GM18861 (cell line): ENCODE data around the gene KCNC1.

Source experiments
- ATAC-seq: cut with Tn5 transposase; IDR thresholded peaks from one replicate; pipeline ENCODE4 v1.9.1; 2021; ENCODE audit not compliant: unreplicated experiment

KCNC1 gene

DNA sequence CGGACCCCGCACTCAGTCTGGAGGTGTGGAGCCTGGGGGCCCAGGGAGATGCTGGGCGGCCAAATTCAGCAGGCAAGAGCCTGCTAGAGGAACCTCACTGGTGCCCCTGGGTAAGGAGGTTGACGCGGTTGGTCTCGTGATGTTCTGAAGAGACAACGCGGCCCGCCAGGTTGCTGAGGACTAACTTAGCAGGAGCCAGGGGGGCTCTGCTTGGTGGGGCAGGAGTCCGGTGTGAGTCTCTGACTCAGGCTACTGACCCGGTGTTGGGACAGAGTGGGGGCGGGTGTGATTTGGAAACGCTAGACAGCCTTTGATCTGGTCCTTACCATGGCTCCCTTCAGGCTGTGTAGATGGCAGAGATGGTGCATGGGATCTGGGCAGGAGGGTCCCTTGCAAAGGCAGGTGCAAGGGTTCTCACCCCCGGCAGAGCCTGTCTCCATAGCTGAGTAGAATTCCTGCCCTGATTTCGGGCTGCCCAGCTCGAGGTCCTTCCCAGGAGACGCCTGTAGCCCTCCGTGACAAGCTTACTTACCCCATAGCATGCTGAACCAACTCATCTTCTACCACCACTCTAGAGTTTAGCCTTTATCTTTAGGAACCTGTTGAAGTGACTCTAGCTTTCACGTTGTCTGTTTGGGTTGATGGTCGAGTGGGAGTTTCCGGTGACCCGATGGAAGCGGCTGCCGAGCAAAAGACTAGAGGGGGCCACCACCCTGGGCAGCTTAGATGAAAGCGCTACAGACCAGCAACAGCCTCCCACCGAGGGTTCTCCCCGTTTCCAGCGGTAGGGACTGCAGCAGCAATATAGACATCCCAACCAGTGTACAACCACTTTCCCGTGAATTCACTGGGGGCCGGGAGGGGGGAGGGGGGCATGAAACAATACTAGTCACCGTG, 38.4 kb downstream of the KCNC1 start:
- ATAC-seq, result no peak

DNA sequence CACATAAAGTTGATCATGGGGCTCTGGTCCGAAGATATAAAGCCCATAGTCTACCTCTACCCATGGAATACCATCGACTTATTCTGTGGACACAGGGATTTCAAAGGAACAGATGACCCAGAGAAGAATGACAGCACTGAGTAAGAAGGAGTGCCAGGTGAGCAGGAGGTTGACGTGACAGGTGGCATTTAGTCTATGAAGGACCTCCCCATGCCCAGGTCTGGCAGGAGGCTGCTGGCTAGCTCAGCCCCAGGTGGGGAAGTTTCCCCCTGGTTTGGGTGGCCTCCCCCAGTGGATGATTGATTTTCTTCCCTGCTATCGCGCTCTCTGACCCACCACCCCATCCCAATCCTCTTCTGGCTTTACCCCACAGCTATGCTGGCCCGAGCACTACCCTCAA, 39.1 kb downstream of the KCNC1 start:
- ATAC-seq, result no peak

DNA sequence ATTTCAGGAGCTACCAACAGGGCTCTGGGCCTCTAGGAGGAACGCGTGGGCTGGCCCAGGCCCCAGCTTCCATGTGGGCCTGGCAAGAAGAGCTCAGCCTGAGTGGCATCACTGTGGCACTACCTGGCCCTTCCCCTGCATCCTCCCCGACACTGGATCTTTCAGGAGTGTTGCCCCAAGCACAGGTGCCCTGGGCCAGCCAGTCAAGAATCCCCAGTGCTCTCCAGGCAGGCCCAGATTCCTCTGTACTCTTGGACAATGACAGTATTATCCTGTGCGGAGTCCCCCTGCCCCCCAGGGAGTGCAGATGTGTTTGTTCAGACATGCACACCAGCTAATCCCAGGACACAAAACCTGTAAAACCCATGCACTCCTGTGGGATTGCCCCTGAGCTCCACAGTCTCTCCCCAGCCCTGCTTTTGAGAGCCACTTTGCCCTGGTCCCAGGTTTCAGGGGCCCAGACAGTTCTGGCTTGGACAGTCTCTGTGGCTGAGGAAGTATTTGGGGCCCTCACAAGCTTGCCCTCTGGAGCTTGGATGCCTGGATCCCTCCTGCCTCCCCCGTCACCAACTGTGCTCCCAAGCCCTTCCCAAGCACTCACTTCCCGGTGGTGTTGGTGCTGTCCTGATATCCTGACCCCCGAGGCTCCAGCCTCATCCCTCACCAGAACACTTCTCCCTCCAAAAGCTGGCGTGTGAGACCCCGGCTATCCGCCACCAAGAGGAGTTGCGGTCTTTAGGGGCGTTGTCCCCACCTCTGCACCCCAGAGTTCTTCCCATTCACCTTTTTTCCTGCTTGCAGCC, 39.9 kb downstream of the KCNC1 start:
- no peak for ATAC-seq

DNA sequence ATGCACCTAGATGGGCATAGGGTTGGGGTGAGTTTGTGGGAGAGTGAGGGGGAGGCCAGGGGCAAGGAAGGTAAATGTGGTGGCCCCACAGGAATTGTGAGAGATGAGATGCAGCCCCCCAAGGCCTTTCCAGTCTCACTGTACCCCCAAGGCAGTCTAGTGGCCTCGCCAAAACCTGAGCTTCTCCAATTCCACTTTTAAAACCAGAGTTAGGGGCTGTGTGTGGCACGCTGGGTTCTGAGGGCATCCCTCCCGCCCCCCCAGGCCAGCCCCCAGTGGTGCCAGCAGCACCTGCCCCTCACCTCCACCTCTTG, 40.4 kb downstream of the KCNC1 start:
- no peak for ATAC-seq

DNA sequence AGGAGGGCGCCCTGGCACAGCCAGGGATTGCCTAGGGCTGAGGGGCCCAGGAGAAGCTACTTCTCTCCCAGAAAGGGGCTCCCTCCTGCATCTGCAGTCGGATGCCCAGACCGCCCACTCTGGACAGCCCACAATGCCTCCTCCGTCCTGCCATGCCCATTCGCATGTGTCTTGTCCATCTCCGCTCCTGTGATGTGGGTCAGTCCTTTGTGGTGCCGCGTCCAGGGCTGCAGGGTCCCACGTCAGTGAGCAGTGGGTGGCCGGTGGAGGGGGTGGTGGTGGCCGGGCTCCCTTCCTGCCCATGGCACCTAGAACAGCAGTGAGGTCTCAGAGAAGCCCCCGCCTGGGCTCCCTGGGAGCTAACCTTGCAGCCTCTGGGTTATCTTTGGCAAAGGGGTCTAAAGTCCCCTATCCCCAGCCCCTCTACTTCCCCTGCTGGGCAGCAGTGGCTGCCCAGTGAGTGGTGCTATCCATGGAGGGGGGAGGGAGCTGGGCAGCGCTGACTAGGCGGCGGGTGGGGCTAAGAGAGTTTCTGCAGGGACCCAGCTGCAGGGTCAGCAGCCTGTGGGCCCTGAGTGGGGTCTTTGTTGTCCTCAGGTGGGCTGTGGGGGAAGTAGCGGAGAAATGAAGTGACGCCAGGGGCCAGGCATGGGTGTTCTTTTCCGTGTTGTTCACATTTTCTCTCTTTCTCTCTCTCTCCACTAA, 41.1 kb downstream of the KCNC1 start:
- no peak for ATAC-seq

DNA sequence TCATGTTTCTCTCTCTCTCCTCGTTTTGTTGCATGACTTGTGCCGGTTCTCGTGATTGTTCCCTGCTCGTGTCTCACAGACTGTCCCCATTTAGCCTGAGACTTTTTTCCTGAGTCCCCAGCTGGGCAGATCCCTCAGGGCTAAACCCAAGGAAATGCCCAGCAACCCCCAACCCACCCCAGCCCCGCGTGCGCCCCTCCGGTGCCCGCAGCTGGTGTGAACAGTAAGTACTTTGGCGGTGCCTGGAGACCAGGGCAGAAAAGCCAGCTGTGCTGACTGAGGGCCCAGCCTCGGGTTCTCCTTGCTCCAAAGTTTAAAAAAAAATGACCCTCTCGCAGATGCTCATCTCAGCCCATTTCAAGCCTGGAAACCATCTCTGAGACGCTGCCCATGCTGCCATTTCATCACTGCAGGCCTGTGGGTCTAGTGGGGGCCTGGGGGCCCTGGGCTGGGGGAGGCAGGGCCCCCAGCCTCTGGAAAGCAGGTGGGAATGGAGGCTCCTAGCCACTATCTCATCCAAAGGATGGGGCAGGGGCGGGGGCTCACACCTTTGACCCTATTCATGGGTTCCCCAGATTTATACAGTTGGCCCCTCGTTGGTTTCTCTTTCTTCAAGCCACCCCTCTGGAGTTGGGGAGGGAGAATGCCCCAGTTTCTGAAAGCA, 41.8 kb downstream of the KCNC1 start:
- no peak for ATAC-seq

DNA sequence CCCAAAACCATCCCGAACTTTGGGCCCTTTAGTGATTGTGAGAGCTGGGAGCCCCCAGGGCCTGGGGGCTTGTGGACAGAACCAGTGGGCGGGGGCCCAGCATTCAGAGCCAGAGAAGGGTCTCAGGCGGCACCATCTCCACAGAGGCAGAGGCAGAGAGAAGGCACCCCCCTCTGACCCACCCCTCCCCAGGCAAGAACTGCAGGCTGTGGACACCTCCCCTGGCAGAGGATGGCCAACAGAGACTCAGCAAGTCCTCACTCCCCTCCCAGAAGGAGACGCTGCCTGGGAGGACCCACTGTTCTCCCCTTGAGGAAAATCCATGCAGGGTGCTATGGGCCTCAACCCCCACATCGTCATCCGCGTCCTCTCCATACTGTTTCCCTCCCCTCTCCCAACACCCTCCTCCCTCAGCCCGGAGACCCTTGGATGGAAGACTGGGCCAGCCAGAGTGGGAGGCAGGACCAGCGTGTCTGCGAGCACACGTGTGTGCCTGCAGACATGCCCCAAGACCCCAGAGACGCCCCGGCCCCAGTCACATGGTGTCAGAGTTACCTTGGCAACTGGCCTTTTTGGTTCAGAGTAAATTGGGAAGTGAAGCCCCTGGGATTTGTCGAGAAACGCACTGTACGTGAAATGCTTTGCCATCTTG, 42.6 kb downstream of the KCNC1 start:
- ATAC-seq, result no peak

DNA sequence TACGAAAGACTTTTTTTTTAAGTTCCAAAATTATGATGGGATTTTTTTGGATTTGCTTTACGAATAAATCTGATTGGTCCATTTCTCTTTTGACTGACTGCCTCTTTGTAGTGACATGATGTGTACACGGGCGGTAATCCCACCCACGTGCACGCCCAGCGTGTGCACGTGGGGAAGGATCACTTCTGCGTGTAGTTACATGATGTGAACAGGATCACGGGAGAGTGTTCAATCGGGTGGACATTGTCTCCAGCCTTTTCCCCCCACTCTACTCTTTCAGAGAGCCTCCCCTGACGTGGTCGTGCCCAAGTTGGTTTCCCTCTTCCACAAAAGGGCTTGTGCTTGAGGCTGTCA, 43.1 kb downstream of the KCNC1 start:
- ATAC-seq, result no peak

DNA sequence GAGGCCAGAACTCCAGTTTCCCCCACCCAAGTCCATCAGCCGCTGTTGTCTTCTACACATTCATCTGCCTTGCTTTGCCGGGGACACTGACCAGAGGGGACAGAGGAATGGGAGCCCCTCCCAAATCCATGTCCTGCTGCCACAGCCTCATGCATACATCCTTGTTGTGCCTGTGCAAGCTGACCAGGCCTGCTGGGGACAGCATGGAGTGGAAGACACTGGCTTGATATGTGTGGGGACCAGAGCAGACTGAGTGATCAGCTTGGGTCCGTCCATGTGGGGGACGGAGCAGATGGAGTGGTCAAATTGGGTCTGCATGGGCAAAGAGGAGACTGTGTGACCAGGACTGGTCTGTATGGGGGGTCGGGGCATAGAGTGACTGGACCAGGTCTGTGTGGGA, 43.8 kb downstream of the KCNC1 start:
- ATAC-seq, result no peak

DNA sequence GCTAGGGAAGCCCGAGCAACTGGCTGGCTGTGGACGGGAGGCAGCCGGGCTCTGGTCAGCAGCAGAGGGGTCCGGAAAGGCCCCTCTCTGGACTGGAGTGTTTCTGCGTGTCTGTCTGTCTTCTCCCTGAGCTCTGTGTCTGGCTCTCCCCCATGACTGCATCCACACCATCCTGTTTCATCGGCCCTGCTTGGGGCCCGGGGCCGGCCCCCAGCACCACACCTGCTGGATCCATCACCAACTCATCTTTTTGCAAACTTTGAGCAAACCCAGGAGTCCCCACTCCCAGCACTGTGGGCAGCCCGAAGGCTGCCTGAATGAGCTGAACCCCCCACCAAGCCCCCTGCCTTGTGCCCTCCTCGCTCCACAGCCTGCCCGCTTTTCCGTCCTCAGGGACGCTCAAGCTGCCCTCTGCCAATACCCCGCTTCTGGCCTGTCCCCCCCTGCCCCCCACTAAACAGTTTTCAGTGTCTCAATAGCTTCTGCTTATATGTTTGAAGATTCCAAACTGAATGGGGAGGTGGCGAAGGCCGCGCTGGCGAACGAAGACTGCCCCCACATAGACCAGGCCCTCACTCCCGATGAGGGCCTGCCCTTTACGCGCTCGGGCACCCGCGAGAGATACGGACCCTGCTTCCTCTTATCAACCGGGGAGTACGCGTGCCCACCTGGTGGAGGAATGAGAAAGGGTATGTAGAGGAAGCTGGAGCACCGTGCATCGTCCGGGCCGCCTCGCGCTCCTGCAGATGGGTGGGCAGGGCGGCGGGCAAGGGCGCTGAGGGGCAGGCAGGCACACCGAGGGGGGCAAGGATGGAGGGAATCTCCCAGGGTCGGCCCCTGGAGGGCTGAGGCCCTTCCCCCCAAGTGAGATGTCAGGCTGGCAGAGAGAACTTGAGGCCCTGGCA, 44.6 kb downstream of the KCNC1 start:
- ATAC-seq, result no peak

DNA sequence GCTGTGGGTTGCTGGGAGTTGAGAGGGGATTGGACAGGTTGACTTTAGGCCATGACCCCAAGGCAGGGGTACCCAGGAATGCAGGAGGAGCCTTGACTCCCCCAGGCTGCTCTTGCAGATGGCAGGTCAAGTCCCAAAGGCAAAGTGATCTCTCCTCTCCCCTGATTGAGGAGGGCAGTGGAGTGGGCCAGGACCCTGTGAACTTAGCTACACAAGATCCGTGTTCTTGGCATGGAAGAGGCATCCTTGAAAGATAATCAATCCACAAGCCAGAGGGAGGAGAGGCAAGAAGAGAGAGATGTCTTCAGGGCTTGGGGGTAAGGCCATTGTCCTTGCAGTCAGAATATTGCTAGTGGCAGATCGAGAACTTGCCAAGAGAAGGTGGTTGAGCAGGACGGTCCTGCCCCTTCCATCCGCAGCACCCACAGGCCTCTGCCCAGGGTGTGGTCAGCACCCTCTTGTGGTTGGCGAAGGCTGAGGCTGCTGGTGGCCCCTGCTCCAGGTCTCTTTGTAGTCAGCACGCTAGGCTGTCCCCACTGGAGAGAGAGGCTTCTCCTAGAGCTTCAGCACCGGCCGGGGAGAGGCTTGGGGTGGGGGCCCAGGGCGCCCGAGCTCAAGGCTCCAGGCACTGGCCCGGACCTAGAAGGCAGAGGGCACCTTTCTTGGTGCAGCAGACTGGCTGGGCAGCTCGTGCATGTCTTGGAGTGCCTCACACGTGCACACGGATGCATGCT, 45.4 kb downstream of the KCNC1 start:
- ATAC-seq, result no peak

DNA sequence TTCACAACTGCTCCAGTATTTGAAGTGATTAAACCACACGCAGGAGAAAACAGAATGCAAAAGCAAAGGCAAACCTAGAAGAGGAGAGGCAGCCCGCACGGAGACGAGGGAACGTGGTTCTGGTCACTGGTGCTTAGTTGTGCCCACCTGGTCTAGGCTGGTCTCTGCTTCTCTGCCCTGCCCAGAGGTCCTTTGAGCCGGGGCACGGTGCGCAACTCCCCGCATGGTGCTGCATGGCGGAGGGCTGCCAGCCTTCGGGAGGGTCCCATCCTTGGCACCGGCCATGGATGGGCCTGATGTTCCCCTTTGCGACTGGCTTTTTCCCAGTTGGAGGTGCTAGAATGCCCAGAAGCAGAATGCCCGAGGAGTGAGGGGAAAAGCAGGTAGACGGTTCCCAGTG, 46.1 kb downstream of the KCNC1 start:
- ATAC-seq, result no peak

DNA sequence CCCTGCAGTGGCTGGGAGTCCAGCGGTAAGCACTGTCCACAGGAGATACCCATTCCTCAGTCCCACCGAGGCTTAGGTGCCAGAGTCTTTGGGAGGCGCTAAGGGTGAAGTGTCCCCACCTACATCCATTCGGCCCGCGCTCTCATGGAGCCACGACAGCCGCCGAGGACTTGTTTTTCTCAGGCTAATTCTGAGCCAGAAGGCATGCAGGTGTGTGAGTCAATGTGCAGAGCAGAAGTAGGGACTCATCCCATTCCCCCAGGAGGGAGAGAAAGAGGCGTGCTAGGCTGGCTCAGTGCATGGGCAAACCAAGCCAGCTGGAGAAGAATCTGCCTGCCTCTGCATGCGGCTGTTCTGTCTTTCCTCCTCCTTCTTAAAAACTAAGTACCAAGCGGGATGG, 46.6 kb downstream of the KCNC1 start:
- ATAC-seq, result no peak

DNA sequence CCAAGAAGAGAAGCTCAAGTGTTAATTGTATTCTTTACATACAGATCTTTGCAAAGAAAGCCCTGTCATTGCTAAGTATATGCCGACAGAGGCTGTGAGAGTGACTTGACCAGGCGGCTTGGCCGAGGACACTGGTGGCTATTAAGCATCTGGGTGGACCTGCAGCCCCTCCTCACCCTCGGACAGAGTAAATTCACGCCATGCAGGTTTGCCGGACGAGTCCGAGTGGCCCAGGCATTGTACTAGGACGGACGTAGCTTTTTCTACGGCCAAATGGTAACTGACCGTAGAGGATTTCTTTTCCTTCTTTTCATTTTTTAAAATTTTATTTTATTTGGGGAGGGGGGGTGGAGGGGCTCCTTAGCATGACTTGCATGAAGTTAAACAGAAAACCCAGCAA, 47.0 kb downstream of the KCNC1 start:
- ATAC-seq, result no peak

DNA sequence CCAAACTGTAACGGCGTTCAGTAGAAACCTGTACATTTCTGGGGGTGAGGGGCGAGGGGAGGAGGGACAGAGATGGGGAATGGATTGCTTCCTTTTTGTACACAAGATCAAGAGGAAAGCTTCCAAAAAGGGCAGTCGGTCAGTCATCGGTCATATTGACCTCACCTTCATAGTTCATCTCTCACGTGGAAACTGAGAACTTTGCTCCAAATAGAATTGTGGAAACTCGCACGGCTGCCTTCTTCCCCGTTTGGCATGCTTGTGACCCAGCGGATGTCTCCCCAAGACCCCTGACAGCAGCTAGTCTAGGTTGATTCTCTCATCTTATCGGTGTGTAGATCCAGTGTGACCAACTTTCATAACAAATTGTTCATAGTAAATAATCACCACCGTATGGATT, 47.6 kb downstream of the KCNC1 start:
- ATAC-seq, result no peak

DNA sequence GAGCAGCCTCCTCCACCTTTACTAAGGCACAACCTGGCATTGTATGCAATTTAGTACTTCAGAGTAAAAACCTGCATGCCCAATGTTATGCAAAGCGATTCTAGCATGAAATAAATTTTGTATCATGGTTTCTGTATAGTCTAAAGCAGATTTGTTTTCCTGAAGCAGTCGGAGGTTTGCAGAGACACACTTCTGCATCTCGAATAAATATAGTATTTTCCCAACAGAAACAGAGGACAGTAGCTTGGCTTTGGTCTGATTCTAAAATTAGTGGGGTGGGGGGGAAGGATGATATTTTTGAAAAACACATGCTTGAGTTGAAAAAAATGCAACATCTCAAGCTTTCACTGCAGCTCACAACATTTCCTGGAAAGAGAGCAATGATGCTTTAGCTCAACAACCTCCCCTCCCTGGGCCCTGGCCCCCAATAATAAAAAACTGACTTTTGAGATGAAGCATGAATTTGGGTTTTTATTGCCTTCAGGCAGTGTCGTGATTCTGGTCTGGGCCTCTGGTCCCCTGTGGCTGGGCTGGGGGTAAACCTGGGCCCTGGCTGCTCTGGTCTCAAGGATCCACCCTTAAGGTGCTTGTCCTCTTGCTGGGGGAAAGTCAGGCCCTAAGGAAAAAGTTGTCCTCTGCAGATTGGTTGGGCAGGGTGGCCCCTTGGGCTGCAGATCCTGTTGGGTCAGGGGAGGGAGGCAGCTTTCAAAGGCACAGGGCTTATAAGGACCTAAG, 48.2 kb downstream of the KCNC1 start:
- ATAC-seq, result no peak

DNA sequence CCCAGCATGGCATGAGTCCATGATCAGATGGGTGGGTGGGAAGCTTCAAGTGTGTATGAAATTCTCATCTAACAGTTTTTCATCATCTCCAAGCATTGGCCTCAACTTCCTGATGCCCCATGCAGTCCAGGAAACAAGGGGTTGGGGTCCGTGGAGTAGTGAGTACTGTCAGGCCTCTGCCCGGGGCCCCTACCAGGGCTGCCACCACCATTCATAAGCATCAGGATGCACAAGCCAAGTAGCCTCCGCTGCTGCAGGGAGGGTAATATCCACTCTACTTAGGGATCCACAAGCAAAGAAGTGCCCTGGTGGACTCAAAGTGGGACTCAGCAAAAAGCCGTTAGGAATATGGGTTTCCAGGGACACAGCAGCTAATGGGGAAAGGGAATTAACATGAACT, 49.3 kb downstream of the KCNC1 start:
- ATAC-seq, result no peak

DNA sequence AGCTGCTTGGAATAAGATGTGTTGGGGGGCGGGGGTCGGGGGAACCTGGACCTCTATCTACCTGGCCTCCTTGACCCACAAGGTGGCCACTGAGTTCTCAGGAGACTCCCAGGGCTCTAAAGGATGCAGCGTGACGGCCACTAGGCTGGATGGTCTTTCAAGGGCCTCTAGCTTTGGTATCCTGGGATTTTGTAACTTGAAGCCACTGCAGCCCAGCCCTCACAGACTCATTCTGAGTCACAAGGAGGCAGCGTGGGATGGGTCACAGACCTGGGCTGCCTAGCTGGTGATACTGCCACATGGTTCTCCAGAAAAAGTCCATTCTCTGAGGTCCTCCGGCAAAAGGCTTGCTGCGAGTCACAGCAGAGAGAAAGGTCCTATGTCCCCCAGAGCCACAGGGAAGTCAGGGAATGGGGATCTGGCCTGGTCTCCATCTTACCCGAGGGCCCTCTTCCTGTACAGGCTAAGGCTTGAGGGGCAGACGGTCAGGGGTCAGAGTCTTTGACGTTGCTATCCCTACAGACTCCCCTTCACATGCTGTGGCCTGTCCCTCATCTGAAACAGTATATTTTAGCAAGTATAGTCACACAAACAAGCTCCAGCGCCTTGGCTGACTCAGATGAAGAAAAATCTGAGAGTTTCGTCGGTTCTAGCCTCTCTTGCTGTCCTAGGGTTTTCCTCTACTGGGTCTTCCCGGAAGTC, 52.4 kb downstream of the KCNC1 start:
- ATAC-seq, result no peak
